Measurements from ENCODE around the gene TENM4.

TENM4 gene

DNA sequence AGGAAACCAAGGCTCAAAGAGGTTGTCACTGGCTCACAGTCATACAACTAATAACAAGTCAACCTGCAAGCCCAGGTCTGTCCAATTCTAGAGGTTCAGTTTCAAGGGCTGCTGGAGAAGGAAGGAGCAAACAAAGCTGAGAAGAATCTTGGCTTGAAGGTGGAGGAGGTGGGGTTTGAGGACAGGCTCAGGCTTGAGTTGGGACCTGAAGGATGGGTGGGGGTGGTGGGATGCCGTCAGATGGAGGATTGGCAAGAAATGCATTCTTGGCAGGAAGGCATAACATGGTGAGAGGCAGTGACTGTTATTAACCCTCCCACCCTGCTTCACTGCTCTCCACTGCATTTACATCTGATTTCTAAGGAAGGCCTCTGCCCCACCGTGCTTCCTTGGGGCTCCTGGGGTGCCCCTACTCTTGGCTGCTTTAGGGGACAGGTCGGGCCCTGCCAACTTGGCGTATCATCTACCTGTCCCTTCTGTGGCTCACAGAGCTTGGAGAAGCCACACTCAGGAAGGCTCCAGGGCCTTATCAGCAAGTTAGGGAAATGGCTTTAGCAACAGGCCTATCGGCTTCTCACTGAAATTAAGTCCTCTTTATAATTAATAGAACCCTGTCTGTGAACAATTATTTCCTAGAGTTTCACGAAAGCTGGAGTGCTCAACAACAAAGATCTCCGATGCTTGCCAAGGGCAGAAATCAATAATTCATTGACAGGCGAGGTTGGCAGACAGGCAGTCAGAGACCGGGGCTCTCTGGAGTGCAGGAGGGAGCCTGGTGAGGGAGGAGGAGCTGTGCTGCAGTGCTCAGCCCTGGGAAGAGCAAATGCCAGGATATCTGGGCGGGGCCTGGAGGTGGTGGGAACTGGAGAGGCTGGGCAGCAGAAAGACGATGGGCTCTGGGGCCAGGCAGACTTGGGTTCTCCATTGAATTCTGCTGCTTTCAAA lies 781.2 kb downstream of the TENM4 start:
- no peak for DNase-seq

DNA sequence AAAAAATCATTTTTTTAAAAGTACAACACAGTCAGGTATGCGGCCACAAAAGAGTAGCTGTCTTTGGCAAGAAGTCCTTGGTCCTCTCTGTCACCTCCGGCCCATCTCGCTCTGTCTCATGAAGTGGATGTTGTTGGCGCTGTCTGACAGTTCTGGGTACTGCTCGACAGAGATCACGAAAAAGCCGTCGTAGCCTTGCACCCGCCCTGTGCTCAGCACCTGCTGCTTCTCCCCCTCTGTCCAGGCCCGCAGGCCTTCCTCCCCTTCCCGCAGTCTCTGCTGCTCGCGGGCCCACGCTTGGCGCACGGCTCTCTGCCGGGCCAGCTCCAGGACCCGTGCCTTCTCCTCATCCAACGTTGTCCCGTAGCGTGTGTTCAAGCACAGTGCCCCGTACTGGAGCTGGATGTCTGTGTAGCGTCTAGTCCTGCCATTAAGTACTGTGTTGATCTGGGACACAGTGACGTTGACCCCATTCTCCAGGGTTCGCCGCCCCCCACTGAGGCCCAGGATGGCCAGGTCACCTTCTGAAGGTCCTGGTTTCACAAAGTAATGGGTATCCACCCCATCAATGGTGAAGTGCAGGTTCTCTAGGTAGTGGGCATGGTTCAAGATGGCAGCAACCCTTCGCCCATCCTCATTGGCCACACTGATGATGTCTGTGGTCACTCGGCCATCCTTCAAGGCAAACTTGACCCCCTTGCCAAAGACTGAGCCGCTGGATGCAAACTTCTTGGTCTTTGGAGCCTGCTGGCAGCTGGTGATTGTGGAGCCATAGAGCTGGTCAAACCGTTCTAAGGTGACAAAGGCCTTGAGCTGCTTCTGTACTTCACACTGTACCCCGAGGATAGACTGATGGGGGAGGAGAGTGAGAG lies 782.6 kb downstream of the TENM4 start:
- no peak for DNase-seq

GRCh38 chr11:78657441-78657840 lies 783.4 kb downstream of the TENM4 start:
- no peak for DNase-seq

- no peak for DNase-seq
Measured at GRCh38 chr11:78656984-78657383, 783.8 kb downstream of the TENM4 start.

GRCh38 chr11:78656327-78656726 lies 784.5 kb downstream of the TENM4 start:
- DNase-seq, result no peak

DNA sequence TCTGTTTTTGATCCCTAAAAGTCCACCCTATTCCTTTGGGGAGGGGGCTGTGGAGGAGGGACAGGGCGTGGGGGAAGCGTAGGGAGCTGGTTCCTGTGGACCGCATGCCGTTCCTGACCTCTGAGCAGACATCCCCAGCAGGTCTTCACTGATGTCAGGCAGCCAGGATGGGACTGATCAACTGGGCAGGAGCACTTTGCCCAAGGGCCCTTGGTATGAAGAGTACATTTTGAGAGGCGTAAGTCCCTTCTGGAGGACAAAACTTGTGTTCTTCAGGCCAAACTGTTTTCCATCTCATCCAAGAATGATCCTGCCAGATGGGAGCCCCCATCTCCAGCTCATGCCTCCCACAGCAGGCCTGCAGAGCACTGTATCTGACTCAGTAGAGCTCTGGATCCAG lies 785.3 kb downstream of the TENM4 start:
- DNase-seq, result no peak

DNA sequence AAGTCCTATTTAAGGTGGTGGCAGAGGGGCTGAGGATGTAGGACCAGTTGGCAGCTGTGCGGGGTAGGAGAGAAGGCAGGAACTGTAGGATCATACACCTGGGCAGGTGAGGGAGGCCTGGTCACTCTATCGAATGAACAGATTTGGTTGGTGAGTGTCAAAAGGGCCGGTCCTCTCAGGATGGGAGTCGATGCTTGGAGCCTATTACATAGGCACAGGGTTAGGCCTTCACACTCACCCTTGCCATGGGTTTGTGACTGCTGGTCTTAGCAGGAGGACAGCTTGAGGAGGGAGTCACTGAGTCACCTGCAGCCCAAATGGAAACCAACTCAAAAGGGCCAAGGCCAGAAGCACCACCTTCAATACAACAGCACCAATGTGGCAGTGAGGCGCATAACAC lies 786.0 kb downstream of the TENM4 start:
- no peak for DNase-seq

- no peak for DNase-seq
Measured at GRCh38 chr11:78654071-78654470, 786.8 kb downstream of the TENM4 start.

- DNase-seq, result no peak
Measured at GRCh38 chr11:78653294-78653909, 787.4 kb downstream of the TENM4 start.

DNA sequence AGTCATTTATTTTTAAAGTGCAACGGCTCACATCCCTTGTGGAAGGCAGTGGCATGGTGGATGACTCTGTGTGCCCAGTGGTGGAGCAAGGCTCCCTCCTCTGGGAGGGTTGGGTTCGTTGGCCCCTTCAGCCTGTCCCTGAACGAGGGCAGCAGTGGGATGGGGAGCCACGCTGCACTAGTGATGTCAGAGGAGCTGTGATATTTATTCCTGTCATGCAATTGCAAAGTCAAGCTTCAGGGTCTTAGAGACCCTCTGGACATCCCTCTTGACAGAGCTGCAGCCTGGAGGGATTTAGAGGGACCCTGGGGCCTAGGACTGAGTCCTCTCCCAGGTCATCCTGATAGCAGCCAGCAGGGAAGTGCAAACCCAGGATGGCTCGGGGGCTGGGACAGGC lies 788.0 kb downstream of the TENM4 start:
- no peak for DNase-seq

- no peak for DNase-seq
Measured at GRCh38 chr11:78651923-78652842, 788.6 kb downstream of the TENM4 start.

DNA sequence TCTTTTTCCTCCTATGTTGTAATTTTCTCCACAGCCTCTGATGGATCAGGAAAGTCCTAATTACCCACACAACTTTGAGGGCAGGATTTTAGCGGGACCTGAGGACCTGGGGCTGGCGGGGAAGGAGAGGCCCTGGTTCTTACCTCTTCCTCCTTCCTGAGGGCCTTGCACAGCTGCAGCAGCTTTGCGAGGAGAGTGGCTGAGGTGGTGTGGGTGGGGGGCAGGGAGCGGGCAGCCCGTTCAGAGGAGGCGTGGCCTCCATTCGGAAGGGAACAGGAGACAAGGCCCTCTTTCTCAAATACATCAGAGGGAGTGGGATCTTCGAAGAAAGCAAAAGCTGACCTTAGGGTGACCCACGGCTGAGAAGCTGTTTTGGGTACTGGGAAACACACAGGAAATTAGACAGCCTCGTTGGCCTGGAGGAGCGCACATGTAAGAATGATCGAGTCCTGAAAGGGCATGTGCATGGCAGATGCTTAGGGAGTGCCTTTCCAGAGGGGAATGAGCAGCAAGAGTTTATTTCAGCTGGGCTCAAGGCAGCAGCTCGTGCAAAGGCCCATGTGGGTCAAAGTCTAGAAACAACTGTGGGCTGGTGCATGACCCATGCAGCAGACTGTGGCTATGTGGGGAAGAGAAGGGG lies 789.6 kb downstream of the TENM4 start:
- no peak for DNase-seq

DNA sequence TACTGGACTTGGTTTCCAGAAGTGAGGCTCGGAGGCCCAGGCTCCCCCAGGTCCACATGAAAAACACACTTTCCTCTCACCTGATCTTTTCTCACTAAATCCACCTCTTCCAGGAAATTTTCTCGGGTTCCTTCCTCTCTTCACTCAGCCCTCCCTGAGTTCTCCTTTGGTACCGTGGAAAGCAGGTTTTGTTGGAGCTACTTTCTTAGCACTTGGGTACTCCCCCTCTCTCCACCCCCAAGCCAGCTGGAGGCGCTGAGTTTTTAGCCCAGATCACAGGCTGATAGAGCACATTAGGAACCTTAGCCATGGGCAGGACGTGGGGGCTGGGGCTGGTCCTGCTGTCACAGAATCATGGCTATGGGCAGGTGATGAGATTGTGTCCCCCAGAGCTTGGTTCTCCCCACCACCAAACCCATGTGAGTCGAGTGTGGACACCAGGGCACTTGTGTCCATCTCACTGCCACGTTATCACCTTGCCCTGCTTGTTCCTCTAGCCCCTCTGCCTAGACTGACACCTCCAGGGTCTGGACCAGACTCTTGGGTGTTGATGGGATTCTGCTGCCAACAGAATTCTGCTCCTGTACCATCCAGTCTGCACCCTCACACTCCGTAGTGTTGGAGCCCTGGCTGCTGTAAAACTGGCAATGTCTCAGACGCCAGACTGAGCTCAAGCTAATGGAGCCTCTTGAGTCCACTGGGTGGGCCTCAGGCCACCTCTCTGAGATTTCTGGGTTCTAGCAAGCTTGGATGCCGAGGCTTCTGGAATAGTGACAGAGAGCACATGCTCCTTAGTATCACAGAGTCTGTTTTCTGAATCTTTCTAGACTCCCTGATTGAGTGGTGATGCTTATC lies 791.2 kb downstream of the TENM4 start:
- DNase-seq, result no peak

GRCh38 chr11:78647986-78648875 lies 792.6 kb downstream of the TENM4 start:
- DNase-seq, result no peak

DNA sequence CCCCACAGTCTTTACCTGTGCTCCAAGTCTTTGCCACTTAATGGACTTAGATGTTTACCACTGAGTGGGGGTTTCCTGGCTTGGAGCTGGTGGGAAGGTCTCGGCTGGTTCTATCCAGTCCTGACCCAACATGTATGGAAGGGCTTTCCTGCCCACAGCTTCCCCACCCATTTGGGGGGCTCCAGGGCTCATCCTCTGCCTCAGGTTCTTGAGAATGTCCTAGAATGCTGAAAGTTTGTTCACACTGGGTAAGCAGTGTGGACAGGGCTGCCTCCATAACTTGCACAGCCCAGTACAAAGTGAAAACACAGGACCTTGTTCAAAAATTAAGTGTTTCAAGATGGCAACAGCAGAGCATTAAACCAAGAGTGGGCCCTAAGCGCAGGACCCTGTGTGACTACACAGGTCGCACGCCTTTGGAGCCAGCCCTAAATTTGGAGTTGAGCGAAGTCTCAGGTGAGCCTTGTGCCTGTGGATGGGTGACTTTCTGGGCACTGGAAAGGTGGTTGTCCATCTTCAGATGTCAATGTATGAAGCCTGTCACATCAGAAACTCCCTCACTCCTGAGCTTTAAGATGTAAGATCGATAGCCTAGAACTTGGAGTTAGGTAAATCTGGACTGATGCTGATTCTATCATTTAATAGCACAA lies 793.4 kb downstream of the TENM4 start:
- DNase-seq, result no peak

DNA sequence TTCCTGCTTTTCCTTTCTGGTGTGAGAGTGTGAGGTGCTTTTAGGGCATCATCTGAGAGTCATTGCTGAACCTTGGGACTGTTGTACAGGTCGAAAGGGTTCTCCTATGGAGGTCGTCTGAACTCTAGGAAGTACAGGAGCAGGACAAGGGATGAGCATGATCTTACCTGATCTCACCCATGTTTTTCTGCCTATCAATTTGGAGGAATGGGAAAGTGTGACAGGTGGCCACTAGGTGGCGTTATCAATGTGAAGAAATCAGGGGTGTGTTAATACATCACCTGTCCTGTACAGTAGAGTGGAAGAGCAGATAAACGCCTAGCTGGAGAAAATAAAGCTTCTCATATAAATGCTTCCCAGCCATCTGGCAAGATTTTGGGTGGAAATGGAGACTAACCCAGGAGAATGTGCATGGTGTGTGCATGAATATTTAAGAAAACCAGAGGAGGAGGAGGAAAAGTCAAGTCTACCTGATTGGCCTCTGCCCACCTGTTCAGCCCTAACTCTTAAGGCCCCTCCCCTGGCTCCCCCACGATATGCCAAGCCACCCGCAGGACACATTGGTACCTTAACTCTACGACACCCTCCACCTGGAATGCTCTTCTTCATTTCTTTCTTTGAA lies 794.2 kb downstream of the TENM4 start:
- peak; percentile 27 to 60 for DNase-seq

DNA sequence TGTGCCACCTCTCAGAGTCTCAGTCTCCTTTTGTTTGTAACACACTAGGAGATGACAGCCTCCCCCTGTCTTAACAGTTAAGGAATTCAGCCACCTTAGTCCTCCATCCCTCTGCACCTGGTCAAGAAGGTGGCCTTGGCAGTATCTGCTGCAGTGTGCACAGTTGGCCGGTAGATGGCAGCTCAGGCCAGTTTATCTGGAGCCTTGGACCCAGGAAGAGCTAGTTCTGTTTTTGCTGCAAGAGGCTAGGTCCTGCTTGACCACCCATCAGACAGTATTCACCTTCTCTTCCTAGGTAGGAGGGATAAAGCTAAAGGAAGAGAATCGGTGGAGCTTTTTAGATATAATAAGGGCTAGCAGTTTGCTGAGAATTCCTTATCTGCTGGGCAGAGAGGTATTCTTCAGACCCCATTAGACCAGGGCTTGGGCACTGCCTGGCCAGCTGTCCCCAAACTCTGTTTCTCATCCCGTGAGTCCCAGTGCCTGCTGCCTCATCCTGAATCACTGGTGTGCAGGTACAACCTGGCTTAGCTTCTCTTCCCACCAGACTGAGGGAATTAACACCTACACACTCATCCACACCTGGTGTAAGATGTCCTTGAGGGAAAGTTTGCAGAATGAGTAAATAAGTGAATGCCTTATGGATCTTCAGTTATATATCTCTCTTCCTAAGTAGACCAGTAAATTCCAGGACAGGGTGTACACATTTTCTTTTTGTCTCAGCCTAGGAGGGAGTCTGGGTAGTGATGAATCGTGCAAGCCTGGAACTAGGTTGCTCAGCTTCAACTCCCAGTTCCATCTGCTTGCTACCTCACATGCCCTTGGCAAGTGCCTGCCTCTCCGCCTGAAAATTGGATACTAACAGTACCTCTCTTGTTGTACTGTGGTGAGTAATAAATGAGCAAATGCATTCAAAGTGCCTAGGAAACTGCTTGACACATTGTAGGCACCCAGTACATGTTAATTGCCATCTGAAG lies 795.3 kb downstream of the TENM4 start:
- peak; percentile 49 to 61 for DNase-seq
